K562 (cell line): Measurements from ENCODE around the gene CCT3. TPM values are rescaled to one million over a fixed set of nuclear protein-coding genes. Genes with fewer than 3 reads are reported as not detected.

Experiments
- BMI1 ChIP-seq: fragments of 150-350 bp; IDR thresholded peaks from 2 replicates; pipeline ENCODE4 v1.6.1; 2014; ENCODE audit warnings: low read length
- DNMT1 ChIP-seq: fragments of 450-650 bp; IDR thresholded peaks from 2 replicates; pipeline ENCODE4 v1.6.1; 2016; ENCODE audit warnings: antibody characterized with exemption, mild to moderate bottlenecking
- FOXJ2 ChIP-seq: fragments of 200-800 bp; sonication (Bioruptor generic); IDR thresholded peaks from 2 replicates; pipeline ENCODE4 v1.6.1; 2016; ENCODE audit warnings: missing genetic modification characterization, missing compliant biosample characterization
- FOXO4 ChIP-seq: fragments of 450-650 bp; formaldehyde crosslinking; IDR thresholded peaks from 2 replicates; pipeline ENCODE4 v1.4.0; 2020; ENCODE audit warnings: mild to moderate bottlenecking, moderate library complexity
- HCFC1 ChIP-seq: IDR thresholded peaks from 2 replicates; pipeline ENCODE4 v1.6.1; 2012; ENCODE audit warnings: low read depth, low read length, improper control_type of control experiment
- L3MBTL2 ChIP-seq: fragments of 450-650 bp; IDR thresholded peaks from 2 replicates; pipeline ENCODE4 v1.6.1; 2016; ENCODE audit warnings: mild to moderate bottlenecking, moderate library complexity
- MYC ChIP-seq, 2 experiments: fragments of 250-450 bp in 1 of 2; sonication (Bioruptor Pico) in 1 of 2; IDR thresholded peaks; 2 replicates each; pipeline versions ENCODE4 v1.5.1 to v1.6.1; 2012 to 2021; ENCODE audit warnings: low read depth in 2 of 2, borderline replicate concordance in 1 of 2, improper control_type of control experiment in 1 of 2, low read length in 1 of 2, mild to moderate bottlenecking in 1 of 2, moderate library complexity in 1 of 2
- NFIC ChIP-seq: fragments of 450-650 bp; IDR thresholded peaks from 2 replicates; pipeline ENCODE4 v1.6.1; 2017; ENCODE audit warnings: mild to moderate bottlenecking, inconsistent platforms
- NRF1 ChIP-seq, 2 experiments: fragments of 450-650 bp; IDR thresholded peaks in 1 of 2; conservative IDR thresholded peaks in 1 of 2; 2 replicates each; pipeline ENCODE4 v1.6.1; 2014; ENCODE audit warnings: mild to moderate bottlenecking in 2 of 2
- POLR2A ChIP-seq: fragments of 450-650 bp; conservative IDR thresholded peaks from 2 replicates; pipeline ENCODE4 v1.6.1; 2016
- TBP ChIP-seq: optimal IDR thresholded peaks from 2 replicates; pipeline ENCODE3; 2011; ENCODE audit warnings: low read depth, low read length, improper control_type of control experiment
- TCF3 ChIP-seq: sonication (generic); formaldehyde crosslinking; IDR thresholded peaks from 2 replicates; pipeline ENCODE4 v1.4.0; 2020; ENCODE audit warnings: mild to moderate bottlenecking, missing genetic modification reagents
- TCFL5 ChIP-seq: fragments of 250-450 bp; sonication (Bioruptor Pico); conservative IDR thresholded peaks from 2 replicates; pipeline ENCODE4 v1.6.1; 2021; ENCODE audit warnings: mild to moderate bottlenecking, moderate library complexity, matching md5 sums
- TEAD2 ChIP-seq: fragments of 450-650 bp; IDR thresholded peaks from 2 replicates; pipeline ENCODE4 v1.6.1; 2016; ENCODE audit warnings: missing genetic modification characterization, control low read depth, missing compliant biosample characterization
- THRB ChIP-seq: fragments of 450-650 bp; formaldehyde crosslinking; conservative IDR thresholded peaks from 2 replicates; pipeline ENCODE4 v1.4.0; 2022; ENCODE audit warnings: mild to moderate bottlenecking, missing genetic modification characterization
- TRIM24 ChIP-seq, 2 experiments: fragments of 450-650 bp; IDR thresholded peaks; 2 replicates each; pipeline ENCODE4 v1.6.1; 2016
- ZBTB33 ChIP-seq: sonication (generic); formaldehyde crosslinking; IDR thresholded peaks from 2 replicates; pipeline ENCODE4 v1.8.1; 2023; ENCODE audit warnings: mild to moderate bottlenecking, missing genetic modification reagents
- ZNF134 ChIP-seq: fragments of 250-450 bp; sonication (Bioruptor Pico); conservative IDR thresholded peaks from 2 replicates; pipeline ENCODE4 v1.4.0; 2020
- ZNF184 ChIP-seq: sonication (generic); formaldehyde crosslinking; IDR thresholded peaks from 2 replicates; pipeline ENCODE4 v1.5.0; 2020; ENCODE audit warnings: missing genetic modification reagents
- ZNF263 ChIP-seq: sonication (generic); formaldehyde crosslinking; IDR thresholded peaks from 2 replicates; pipeline ENCODE4 v1.8.0; 2022; ENCODE audit warnings: mild to moderate bottlenecking, missing genetic modification reagents, borderline replicate concordance
- polyA plus RNA-seq, 8 experiments: library from polyadenylated mRNA; depleted of rRNA in 4 of 8; stranded (reverse) in 5 of 8; unstranded in 3 of 8; fragments of >200 nt; fragmentation: Nextera tagmentation in 2 of 8; fragmentation: Illumina TruSeq in 1 of 8; extraction: Ambion mirVana in 2 of 8; extraction: Trizol in 1 of 8; gene quantifications; 2 replicates each; pipeline versions ENCODE4 v1.2.1 to v1.2.3, GENCODE V29; 2011 to 2014; ENCODE audit warnings: inconsistent platforms in 1 of 8, missing spikeins in 1 of 8
- total RNA-seq, 7 experiments: library from RNA; depleted of rRNA in 6 of 7; stranded (reverse); fragments of >200 nt in 6 of 7; fragmentation: Illumina TruSeq in 2 of 7; extraction: Trizol in 2 of 7; gene quantifications; 2 replicates each; pipeline versions ENCODE4 v1.2.1 to v1.2.3, GENCODE V29; 2011 to 2021; ENCODE audit warnings: low replicate concordance in 1 of 7

CCT3 gene
- total and polyA plus RNA-seq, 9 of the 15 experiments (the other 6 are each of a cell fraction or from before 2014, with no cell fraction given): 475 to 1,167 (median 610) TPM

GRCh38 chr1:156356875-156357534 lies 18.9 kb upstream of the CCT3 start (continued):
- TF ChIP-seq TCF3 (CRISPR knock-in tag) (no peak), FOXO4 (CRISPR knock-in tag) (no peak), FOXJ2 (tag) (no peak), ZNF184 (CRISPR knock-in tag) (no peak), TEAD2 (tag) (no peak), ZNF134 (CRISPR knock-in tag) (no peak), TBP (no peak), TRIM24 (IDR thresholded peaks at IDR 0.05) (no peak), TCFL5 (CRISPR knock-in tag) (no peak), HCFC1 (no peak), DNMT1 (no peak), NRF1 (conservative IDR thresholded peaks at IDR 0.05 in 1 of 2, IDR thresholded peaks at IDR 0.05 in 1 of 2) (no peak), BMI1 (no peak), ZNF263 (CRISPR knock-in tag) (peak; percentile 98), ZBTB33 (CRISPR knock-in tag) (peak; percentile 63), MYC (IDR thresholded peaks at IDR 0.05; ENCODE audit: low read depth, low read length) (no peak), MYC (CRISPR knock-in tag; IDR thresholded peaks at IDR 0.05; ENCODE audit: borderline replicate concordance, low read depth) (no peak), POLR2A (no peak), L3MBTL2 (no peak), NFIC (peak; percentile 64), THRB (CRISPR knock-in tag) (no peak)
